ELR (cell line): Measurements from ENCODE around the gene ALG12.

Experiments
- DNase-seq: peaks from one replicate; pipeline ENCODE4 v3.0.0-alpha.2; 2015; ENCODE audit warnings: low read depth

Gene ALG12

DNA sequence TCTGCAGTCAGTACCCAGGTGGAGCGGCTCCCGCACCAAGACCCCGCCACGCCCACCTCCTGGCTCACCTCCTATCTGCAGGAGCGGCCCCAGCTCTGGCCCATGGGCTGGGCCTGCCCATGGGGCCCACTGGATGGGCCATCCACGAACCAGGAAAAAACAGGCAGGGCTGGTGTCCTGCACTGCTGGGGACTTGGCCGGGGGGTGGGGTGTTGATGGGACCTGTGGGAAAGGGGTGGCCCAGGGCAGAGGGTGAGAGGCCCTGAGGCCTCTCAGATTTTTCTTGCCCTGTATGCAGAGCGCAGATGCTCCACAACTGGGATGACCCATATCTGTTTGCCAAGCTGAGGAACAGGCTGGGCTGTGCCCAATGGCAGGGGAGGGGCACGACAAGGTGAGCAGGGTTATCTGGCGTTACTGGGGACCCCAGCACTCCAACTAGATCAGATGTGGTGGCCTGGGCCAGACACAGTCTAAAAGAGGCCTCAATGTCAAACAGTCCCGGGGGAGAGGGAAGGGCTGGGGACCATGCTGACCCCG, 39.7 kb upstream of the ALG12 start:
- no peak for DNase-seq

DNA sequence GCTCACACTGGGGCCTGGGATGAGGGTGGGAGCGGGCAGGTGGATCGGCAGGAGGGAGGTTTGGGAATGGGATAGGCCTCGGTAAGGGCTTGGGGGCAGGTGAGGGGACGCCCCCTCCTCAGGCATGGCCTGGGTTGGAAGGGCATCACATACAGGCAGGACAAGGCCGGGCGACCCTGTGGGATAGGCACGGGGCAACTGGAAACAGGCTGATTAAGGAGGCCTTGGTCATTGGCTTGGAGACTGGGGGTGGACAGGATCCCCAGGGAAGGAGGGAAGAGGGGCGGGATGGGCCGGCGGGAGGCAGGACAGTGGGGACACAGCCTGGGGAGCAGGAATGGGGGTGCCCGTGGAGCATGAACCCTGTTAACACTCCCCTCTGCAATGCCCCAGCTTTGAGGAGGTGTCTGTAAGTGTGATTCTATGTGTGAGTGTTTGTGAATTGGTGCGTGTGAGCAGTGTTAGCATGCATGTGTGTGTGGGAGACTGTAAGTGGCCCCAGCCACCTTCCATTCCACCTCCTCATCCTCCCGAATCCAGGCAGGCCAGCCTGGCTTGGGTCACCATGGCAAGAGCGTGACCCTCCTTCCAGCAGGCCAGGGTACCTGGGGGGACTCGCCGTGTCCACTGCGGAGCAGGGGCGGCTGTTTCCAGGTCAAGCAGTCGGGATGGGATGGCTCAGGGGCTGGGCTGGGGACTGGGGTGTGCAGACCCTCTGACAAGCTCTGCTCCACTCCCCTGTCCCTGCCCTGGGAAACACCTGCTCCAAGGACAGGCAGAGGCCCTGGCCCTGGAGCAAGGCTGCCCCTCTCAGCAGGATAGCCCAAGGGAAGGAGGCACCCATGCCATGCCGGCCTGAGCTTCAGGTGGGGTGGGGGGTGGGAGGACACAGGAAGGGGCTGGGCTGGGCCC, 38.9 kb upstream of the ALG12 start:
- no peak for DNase-seq

DNA sequence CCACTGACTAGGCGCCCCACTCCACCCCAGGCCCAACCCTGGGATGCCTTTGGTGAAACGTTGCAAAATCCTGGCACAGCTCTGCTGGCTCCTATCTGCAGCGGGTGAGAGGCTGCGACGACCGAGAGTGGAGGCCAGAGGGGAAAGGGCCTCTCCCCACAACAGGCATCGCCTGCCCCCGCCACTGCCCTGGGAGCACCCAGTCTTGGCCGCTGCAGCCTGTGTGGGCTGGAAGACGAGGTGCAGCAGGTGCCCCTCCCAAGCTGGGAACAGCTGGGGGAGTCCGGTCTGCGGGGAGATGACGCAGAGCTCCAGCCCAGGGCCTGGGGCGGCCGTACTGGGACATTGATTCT, 38.2 kb upstream of the ALG12 start:
- no peak for DNase-seq

DNA sequence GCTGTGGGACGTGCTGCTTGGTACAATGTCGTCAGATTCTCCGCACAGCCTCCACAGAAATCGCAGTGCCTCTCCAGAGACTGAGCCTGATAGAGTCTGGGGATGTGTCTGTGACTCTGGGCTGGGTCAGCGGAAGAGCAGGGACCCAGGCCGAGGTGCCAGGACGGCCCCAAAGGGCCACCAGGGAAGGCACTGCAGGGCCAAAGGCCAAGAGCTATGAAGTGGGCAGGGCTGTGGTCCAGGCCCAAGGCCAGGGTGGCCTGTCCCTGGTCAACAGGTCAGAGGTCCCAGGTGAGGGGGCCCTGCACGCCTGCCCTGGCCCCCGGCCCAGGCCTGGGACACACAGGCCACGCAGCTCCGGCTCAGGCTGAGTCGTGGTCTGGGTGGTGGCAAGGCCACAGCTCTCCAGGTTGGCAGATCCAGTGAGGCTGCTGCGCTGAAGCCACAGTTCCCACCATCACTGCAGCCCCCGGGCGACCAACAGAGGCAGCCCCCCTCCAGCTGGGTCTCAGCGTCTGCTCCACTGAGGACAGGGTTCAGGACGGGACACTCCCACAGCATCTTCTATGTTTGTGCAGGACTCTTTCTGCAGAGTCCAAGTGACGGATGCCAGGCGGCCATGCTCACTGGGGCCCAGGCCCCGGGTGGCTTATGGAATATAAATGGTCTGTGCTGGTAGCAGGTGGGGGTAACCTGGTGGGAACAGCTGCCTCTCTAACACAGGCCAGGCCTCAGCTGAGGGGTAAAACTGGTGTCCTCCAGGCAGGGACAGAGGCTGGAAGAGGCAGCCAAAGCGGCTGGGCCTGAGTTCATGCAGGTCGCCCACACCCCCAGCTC, 37.6 kb upstream of the ALG12 start:
- no peak for DNase-seq

DNA sequence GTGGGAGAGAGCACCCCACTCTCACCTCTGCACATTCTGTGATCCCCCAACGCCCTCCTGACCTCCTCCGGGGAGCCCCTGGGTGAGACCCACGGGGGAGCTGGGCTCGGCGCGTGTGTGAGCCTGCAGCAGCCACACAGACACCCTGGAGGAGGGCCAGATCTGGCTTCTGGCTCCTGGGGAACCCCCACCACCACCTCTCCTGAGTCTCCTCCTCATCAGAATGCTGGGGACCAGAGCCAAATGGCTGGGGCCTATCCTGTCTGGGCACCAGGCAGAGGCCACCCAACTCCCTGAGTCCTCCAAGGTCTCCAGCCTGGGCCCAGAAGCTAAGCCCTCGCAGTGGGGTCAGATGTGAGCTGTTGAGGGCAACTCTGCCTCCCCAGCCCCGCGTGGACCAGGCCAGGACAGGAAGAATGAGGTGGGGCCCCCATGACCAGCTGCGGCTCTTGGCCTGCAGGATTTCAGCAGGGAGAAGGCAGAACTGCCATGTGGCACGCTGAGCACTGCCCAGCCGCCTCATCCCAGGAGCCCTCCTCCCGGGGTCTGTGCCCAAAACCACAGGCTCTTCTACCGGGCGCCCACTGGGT, 36.8 kb upstream of the ALG12 start:
- no peak for DNase-seq

DNA sequence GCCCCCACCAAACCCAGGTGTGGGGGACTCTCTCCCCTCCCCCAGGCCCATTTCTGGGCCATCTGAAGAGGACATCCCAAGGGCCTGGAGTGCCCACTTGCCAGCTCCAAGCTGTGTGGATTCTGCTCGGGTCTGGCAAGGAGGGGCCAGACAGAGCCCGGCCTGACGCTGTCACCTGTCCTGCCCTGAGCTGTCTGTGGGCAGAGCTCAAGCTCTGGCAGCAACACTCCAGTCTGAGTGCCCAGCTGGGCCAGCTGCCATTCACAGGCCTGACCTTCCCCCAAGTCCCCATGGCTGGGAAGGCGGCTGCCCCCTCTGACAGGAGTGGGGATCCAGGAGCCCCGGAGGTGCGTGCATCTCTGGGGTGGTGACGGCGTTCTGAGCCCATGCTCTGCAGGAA, 36.1 kb upstream of the ALG12 start:
- DNase-seq = no peak

DNA sequence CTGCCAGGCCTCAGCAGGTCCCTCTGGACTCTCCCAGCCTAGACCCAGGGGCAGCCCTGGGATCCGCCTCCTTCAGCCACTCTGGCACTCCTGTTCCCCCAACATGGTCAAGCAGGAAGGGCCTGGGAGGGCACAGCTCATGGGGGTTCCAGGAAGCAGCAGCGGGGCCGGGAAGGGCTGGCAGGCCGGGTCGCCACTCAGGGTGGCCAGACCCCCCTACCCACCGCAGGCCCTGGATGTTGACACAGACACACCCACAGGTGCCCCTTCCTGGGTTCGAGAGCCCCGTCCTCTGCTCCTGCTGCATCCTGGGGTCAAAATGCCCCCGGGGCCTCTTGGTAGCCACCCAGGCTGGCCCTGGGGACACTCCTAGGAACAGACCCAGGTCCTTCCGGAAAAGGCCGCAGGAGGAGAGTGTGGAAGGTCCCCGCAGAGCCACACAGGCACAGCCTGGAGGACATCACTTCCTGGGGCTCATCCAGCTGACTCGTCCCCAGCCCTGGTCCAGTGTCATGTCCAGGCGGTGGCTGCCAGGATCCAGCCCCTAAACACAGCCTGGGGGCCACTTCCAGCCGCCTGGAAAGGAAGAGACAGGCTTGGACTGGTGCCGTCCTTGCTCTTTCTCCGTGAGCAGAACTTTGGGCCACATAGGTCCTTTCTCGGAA, 35.6 kb upstream of the ALG12 start:
- no peak for DNase-seq

DNA sequence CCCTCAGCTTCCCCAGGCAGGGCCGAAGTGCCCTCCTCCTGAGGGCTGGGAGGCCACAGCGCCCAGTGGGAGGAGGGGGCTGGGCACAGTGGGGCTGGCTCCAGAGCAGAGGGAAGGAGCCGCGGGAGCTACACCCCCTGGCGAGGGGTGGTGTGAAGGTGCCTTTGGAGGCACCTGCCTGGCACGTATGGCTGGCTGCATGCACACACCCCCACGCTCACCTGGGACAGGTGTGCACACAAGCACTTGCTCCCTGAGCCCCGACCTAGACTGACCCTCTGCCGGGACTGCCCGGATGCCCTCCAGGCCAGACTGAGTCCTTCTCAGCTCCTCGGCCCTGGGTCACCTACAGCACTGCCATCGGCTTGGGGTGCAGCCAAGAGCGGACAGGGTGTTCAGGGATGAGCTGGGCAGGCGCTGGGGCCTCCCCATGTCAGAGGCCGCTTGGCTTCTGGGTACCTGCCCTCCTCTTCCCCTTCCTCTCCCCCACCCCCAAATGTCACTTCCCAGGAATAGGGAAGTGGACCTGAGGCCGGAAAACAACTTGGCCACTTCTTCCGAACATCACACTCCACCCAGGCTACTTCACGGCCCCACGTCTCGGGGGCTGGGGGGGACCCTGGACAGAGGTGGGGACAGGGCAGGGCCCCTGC, 34.9 kb upstream of the ALG12 start:
- DNase-seq = no peak

DNA sequence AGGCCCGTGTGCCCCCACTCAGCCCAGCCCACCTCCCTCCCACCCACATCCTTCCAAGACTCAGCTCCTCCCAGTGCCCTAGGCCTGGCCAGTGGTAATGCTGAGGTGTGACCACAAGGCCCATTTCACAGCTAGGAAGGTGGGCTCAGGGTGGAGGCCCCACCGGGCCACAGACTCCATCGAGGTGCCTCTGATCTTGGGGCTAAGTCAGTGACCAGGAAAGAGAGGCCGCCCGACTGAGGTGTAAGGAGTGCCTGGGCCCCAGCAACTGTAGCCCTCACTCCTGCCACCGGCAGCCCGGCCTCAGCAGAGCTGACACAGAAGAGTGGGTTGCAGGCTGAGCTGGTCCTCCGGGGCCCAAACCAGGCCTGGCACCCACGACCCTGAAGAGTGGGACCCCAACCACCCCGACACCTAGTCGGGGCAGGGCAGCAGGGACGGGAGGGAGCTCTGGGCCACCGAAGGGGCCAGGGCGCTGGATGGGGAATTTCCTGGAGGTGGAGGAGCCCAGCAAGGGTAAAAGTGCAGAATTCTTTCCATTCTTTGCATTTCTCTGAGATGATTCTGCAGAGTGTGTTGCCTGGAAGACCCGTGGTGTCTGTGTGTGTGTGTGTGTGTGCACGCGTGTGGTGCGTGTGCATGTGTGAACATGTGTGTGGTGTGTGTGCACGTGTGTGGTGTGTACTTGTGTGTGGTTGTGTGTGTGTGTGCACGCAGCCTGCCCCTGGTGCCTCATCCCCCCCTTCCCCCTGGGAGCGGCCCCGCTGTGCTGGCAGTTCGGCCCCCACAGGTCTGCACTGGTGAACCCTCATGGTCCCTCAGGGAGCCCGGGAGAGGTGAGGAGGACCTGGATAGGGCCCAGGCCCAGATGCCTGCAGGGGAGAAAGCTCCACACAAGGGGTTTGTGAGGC, 34.0 kb upstream of the ALG12 start:
- peak; percentile 83 for DNase-seq

DNA sequence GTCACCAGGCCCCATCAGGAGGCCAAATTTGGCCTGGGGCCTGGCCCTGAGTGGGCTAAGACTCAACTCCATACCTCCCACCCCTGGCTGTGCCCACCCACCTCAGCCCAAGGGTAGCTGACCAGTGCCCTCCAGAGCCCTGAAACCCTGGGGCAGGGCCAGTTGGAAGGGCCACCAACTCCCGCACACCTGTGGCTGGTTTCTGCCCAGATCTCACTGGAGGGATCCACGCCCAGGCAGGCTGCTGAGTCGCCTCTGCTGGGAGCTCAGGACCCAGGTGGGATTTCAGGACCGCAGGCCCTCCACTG, 33.4 kb upstream of the ALG12 start:
- DNase-seq = no peak

DNA sequence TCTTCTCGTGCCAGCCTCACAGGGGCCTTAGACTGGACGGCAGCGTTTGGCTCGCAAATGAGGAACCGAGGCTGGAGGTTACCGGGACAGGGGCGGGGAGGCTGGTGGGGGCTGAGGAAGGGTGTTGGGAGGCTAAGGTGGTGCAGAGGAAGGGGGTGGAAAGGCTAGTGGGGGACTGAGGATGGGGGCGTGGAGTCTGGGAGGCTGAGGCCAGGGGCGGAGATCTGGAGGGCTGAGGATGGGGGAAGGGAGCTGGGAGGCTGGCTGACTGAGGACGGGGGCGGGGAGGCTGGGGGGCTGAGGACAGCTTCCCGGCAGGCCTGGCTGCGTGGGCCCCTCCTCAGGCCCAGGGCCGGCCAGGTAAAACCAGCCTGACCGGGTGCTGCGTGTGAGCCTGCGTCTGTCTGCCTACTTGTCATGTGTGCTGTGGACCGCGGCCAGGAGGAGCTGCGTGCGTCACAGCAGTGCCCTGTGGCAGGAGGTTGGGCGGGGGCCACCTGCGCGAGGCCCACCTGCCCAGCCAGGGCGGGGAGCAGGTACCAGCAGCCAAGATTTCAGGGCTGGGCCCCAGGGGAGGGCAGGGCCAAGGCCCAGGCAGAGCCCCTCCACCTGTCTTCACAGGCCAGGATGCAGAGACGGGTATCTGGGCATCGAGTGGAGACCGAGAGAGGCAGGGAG, 32.9 kb upstream of the ALG12 start:
- DNase-seq = no peak

DNA sequence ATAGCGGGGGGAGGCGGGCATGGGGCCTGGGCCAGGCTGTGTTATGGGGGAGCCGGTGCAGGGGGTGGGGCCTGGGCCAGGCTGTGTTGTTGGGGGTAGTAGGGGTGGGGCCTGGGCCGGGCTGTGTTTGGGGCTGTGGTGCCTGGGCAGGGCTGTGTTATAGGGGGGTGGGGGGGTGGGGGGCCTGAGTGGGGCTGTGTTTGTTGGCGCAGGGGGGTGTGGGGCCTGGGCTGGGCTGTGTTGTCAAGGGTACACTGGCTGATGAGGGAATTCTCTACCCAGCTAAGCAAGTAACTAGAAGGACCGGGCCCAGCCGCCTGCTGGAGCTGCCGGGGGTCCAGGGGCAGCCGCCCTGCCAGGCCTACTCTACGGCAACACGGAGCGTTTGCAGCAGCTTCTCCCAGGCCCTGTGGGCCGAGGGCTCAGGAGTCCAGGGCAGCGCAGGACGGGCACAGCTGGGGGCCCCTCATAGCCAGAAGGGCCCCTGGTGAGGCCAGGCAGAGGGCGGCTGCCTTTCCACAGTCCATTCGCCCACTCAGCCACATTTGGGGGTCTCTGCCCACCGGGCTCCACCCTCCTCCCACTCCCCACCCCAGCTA, 32.3 kb upstream of the ALG12 start:
- no peak for DNase-seq

DNA sequence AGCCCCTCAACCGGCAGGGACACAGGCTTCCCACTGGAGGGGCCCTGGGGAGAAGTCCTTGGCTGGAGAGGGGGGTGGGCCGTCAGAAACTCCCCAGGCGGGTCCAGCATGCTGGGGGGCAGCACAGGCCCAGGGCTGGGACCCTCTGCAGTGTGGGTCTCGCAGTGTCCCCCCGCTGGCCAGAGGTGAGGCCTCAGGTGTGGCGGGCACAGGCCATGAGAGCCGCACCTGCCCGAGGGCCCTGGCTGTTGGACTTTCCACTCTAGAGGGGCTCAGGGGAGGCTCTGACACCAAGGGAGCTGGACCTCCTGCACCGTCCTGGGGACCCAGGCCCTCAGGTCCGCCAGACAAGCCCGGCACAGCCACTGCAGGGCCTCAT, 31.7 kb upstream of the ALG12 start:
- DNase-seq = no peak

DNA sequence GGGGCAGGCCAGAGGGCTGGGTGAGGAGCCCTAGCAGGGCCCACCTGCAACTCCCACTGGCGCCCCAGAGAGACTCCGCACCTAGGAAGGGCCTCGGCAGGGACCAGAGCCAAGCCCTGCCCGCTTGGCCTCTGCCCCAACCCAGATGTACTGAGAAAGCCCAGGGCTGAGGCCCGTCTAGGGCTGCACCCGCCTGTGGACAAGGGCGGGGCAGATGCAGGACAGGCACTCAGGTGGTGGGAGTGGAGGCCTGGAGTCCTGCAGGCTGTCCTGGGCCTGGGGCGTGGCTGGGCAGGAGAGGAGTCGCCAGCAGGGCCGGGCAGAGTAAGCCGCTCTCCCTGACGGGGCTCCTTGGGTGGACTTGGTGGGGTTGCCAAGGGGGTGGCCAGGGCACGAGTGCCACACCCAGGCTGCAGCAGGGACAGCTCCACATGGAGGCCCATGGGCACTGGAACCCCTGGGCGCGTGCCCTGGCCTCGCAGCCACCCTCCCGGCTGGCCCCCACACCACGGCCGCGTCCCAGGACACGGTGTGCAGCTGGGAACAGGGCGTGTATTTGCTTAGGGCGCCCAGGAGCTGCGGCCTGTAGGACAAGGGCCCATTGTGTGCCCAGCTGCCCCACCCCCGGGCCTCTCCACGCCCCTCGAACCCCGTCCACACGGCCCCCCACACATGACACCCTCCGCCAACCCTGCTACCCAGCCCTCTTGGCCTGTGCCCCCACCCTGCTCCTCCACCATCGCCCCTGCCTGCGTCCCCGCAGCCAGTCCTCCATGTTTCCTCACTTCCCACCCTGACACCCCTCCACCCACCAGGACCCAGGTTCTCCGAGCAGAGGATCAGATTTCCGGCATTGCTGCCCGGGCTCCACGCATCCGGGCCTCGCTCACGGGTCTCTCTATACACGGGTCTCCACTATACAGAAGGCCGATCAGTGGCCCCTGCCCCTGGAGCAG, 31.0 kb upstream of the ALG12 start:
- no peak for DNase-seq

DNA sequence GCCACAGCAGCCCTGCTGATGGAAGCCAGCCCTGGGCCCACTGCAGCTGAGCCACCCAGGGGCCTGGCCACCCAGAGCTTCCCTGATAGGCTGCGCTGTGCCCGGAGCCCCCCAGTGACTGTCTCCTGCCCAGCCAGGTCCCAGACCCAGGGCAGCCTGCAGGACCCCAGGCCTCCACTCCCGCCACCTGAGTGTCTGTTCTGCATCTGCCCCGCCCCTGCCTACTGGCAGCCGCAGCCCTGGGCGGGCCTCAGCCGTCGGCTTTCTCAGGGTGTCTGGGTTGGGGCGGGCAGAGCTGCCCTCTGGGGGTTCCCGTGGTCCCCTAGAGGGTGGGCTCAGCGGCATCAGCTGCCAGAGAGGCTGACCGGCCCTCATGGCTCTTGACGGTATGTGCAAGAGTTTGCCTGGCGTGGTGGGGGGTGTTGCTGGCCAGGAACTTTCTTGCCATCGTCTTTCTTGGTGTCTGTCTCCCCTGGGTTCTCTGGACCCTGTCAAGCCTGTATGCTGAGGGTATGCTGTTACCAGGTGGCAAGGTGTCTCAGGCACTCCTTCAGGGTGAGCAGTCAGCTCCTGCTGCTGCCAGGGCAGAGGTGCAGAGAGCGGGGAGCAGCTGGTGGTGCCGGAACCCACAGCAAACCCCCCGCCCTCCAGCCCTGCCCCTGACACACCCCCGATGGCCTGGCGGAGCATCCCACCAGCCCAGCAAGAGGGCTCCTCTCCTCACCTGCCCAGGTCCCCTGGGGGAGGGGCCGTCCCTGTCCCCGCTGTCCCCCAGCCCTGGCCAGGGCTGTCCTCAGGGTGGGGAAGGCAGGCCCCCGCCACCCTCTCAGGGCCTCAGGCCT, 30.1 kb upstream of the ALG12 start:
- DNase-seq = no peak

DNA sequence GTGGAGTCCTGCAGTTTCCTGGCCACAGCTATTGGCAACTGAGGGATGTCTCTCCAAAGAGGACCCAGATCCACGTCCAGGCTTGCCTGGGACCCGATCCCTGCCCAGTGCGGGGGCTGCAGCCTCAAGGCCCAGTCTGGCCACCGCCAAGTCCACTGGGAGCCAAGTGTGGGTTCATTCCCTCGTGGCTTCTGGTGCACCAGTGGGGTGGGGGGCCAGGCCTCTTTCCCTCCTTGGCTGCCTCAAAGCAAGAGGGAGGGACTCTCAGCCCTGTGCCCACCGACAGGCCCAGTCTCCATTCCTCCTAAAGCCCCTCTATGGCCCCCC, 29.0 kb upstream of the ALG12 start:
- DNase-seq = no peak

DNA sequence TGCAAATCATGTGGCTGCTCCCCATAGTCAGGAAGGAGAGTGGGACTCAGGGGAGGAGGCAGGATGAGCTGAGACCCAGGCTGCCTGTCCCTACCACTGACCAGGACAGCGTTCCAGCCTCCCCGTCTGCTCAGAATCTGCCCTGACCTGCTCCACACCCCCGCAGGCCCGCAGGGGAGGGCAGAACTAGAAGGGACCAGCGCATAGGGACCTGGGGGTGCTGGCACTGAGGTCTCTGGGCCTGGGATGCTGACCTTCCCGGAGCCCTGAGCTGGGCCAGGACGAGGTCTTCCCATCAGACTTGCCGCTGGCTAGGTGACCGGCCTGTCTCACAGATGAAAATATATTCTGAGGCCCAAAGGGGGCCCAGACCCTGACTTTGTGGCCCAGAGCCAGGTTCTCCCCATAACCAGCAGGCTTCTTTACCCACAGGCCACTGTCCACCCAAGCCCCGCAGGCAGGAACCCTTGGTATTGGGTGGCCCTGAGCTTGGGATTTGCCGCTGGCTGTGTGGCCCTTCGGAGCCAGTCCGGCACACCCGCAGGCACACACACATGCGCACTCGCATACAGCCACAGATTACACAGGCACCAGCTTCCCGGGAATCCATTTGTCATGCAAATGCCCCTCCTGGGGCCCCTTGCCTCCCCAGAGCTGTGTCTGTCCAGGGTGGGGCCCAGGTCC, 28.5 kb upstream of the ALG12 start:
- DNase-seq = no peak
